Spinal cord (tissue), 10 donors: Measurements from ENCODE around the gene LRP3. TPM values are rescaled to one million over a fixed set of nuclear protein-coding genes. Genes with fewer than 3 reads are reported as not detected.

Experiments
- DNase-seq, 6 donors: peaks; one replicate each; pipeline versions ENCODE4 v3.0.0 to v3.0.0-alpha.2; 2013 to 2015; ENCODE audit warnings: low spot score in 6 of 6, low read depth in 4 of 6
- H3K27ac ChIP-seq: one replicate; pipeline ENCODE4 v1.5.1; 2013; ENCODE audit warnings: low read depth, low read length, control low read depth
- H3K27me3 ChIP-seq: one replicate; pipeline ENCODE4 v1.6.1; 2013; ENCODE audit warnings: low read length; ENCODE audit not compliant: control insufficient read depth, insufficient read depth
- H3K36me3 ChIP-seq: one replicate; pipeline ENCODE4 v1.6.1; 2013; ENCODE audit warnings: low read length; ENCODE audit not compliant: control insufficient read depth, insufficient read depth
- H3K4me1 ChIP-seq: one replicate; pipeline ENCODE4 v1.6.1; 2013; ENCODE audit warnings: low read length; ENCODE audit not compliant: control insufficient read depth, insufficient read depth
- H3K4me3 ChIP-seq: one replicate; pipeline ENCODE4 v1.5.1; 2013; ENCODE audit warnings: low read depth, low read length, control low read depth
- H3K9me3 ChIP-seq: one replicate; pipeline ENCODE4 v1.6.1; 2013; ENCODE audit warnings: low read length; ENCODE audit not compliant: control insufficient read depth, insufficient read depth
- WGBS: methylation state at CpG from one replicate; pipeline ENCODE4 v1.1.5; 2013; ENCODE audit warnings: missing lambda C conversion rate; ENCODE audit not compliant: insufficient coverage; 5-methylcytosine and 5-hydroxymethylcytosine counted together
- polyA plus RNA-seq, 2 donors: library from polyadenylated mRNA; unstranded; fragments of 120-200 nt; gene quantifications; one replicate each; pipeline ENCODE4 v1.2.1, GENCODE V29; 2013; ENCODE audit not compliant: insufficient read length in 2 of 2
- total RNA-seq, 2 donors: library from RNA; depleted of rRNA in 1 of 2; stranded (reverse); fragments of 120-200 nt in 1 of 2; fragments of >200 nt in 1 of 2; gene quantifications; one replicate each; pipeline versions ENCODE4 v1.2.3 to v1.2.4, GENCODE V29; 2013 to 2014
- donor health status: healthy.

Gene LRP3
- total and polyA plus RNA-seq, 4 donors: 35.4 to 130 (median 83.5) TPM

DNA sequence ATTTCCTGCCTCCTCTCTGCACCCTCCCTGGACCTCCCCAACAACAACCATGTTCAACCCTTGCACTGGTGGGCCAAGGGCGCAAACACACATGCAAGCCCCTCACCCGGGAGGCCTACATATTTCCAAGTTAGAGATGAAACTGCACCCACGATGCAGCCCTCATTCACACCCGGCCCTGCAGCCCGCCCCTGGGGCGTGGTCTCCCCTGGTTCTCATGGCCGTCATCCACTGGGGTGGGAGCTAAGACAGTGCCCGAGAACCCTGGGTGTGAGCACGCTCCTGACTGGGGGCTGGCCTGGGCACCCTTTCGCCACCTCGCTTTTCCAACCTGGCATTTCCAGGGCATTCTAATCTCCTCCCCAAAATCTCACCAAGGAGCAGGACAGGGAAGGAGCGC lies 38.5 kb downstream of the LRP3 start:
- H3K4me3 ChIP-seq: no peak overlapping the region
- H3K4me1 ChIP-seq: no peaks in the 10 kb centered on the region
- H3K27ac ChIP-seq: no peak overlapping the region
- WGBS: 63% methylated on average over 12 of the region's 12 CpGs
- DNase-seq: no peak
- peaks cover 11% of the 10 kb centered on the region for H3K9me3 ChIP-seq
- H3K36me3 ChIP-seq: no peaks in the 10 kb centered on the region
- peaks cover 3% of the 10 kb centered on the region for H3K27me3 ChIP-seq

GRCh38 chr19:33233056-33233873 lies 39.1 kb downstream of the LRP3 start:
- H3K9me3 ChIP-seq: peaks cover 9% of the 10 kb centered on the region
- DNase-seq: no peak
- no peaks in the 10 kb centered on the region for H3K36me3 ChIP-seq
- H3K4me1 ChIP-seq: peaks cover 4% of the 10 kb centered on the region
- 96% methylated on average over 9 of the region's 9 CpGs for WGBS
- peaks cover 3% of the 10 kb centered on the region for H3K27me3 ChIP-seq
- no peak overlapping the region for H3K27ac ChIP-seq
- no peak overlapping the region for H3K4me3 ChIP-seq

DNA sequence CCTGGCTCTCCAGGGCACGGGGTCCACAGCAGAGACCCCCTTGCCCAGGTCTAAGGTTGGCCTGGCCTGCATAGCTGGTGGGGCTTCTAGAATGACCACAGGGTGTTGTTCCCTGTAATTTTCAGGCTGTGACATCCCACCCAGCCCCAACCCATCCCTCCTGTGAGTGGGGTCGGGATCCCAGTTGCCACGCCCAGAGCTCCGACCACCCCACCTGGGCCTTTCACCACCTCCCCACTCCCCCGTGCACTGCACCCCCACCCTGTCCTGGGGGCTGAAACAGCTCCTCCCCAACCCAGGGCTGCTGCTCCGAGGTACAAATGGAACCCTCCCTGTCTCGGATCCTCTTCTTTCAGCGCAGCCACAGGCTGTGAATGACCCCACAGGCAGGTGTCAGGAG lies 40.0 kb downstream of the LRP3 start:
- no peaks in the 10 kb centered on the region for H3K27me3 ChIP-seq
- DNase-seq: no peak

DNA sequence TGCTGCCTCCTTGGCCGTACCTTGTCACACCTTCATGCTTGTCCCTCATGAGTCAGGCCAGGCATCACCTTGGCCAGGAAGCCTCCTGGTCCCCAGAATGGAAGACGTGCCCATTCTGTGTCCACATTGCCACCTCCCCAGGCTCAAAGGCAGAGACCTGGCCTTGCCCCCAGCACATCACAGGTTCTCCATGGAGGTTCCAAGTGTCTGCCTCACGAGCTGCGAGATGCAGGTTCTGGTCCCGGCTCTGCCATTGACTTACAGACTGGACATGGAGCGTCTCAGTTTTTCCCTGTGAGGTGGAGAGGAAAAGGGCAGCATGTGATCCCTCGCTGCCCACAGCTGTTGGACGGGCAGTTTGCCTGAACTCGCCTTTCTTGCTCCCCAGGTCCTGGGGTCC lies 40.6 kb downstream of the LRP3 start:
- no peak overlapping the region for H3K4me3 ChIP-seq
- WGBS: 76% methylated on average over 9 of the region's 9 CpGs
- H3K27me3 ChIP-seq: no peaks in the 10 kb centered on the region
- no peak for DNase-seq
- H3K36me3 ChIP-seq: no peaks in the 10 kb centered on the region
- peaks cover 13% of the 10 kb centered on the region for H3K4me1 ChIP-seq
- no peak overlapping the region for H3K27ac ChIP-seq
- no peaks in the 10 kb centered on the region for H3K9me3 ChIP-seq

More for the DNA sequence above, 40.0 kb downstream of the LRP3 start:
- peaks cover 4% of the 10 kb centered on the region for H3K9me3 ChIP-seq
- H3K4me3 ChIP-seq: no peak overlapping the region
- H3K27ac ChIP-seq: no peak overlapping the region
- no peaks in the 10 kb centered on the region for H3K36me3 ChIP-seq
- WGBS: 77% methylated on average over 6 of the region's 8 CpGs
- H3K4me1 ChIP-seq: peaks cover 12% of the 10 kb centered on the region

GRCh38 chr19:33235269-33235995 lies 41.3 kb downstream of the LRP3 start:
- H3K27me3 ChIP-seq: no peaks in the 10 kb centered on the region
- H3K36me3 ChIP-seq: no peaks in the 10 kb centered on the region
- H3K4me3 ChIP-seq: no peak overlapping the region
- H3K4me1 ChIP-seq: peaks cover 13% of the 10 kb centered on the region
- WGBS: 61% methylated on average over 28 of the region's 30 CpGs
- H3K27ac ChIP-seq: no peak overlapping the region
- H3K9me3 ChIP-seq: no peaks in the 10 kb centered on the region
- DNase-seq: peak in 2 of 6 donors; percentile 78 to 89

- WGBS: 95% methylated on average over 19 of the region's 20 CpGs
- no peak for DNase-seq
- H3K9me3 ChIP-seq: no peaks in the 10 kb centered on the region
- no peaks in the 10 kb centered on the region for H3K36me3 ChIP-seq
- H3K27me3 ChIP-seq: no peaks in the 10 kb centered on the region
- H3K4me3 ChIP-seq: no peak overlapping the region
- H3K27ac ChIP-seq: no peak overlapping the region
- H3K4me1 ChIP-seq: peaks cover 13% of the 10 kb centered on the region
These were observed 41.8 kb downstream of the LRP3 start for GRCh38 chr19:33235996-33236350.

DNA sequence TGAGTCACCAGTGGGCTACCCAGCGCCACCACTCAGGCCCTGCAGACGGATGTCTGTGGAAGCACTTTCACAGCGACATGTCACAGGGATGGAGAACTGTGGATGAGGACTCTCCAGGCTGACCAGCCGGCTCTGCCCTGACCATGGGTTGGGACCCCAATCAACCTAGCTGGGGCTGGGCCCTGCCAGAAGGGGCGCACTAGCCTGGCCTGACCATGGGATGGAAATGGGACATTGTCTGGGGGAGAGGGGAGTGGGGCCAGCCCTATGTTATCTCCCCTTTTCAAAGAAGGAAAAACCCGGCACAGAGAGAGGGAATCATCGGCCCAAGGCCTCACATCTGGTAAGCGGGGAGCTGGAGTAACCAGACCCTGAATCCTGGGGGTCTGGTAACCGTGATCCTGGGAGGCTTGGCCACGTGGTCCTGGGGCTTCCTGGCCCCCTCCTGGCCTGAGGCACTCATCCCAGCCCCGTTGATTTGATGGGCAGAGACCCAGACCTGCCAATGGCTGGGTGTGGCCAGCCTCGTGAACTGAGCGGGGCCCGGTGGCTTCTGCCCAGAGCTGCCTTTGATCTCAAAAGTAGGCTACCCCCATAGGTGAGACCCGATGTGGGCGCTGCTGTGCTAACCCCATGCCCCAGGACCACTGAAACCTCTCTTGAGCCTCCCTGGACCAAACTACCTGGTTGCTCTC lies 42.7 kb downstream of the LRP3 start:
- H3K9me3 ChIP-seq: no peaks in the 10 kb centered on the region
- H3K4me1 ChIP-seq: peaks cover 16% of the 10 kb centered on the region
- no peak overlapping the region for H3K27ac ChIP-seq
- no peak overlapping the region for H3K4me3 ChIP-seq
- no peak for DNase-seq
- H3K27me3 ChIP-seq: no peaks in the 10 kb centered on the region
- no peaks in the 10 kb centered on the region for H3K36me3 ChIP-seq
- WGBS: 81% methylated on average over 15 of the region's 16 CpGs

- H3K36me3 ChIP-seq: no peaks in the 10 kb centered on the region
- no peak overlapping the region for H3K27ac ChIP-seq
- H3K4me1 ChIP-seq: peaks cover 18% of the 10 kb centered on the region
- H3K4me3 ChIP-seq: no peak overlapping the region
- DNase-seq: peak in 1 of 6 donors; percentile 91
- H3K9me3 ChIP-seq: no peaks in the 10 kb centered on the region
- H3K27me3 ChIP-seq: no peaks in the 10 kb centered on the region
- WGBS: 76% methylated on average over 8 of the region's 10 CpGs
These were observed 44.5 kb downstream of the LRP3 start for GRCh38 chr19:33238481-33239149.

- no peaks in the 10 kb centered on the region for H3K27me3 ChIP-seq
- DNase-seq: no peak
- H3K4me1 ChIP-seq: peaks cover 18% of the 10 kb centered on the region
- H3K36me3 ChIP-seq: no peaks in the 10 kb centered on the region
- 78% methylated on average over 8 of the region's 10 CpGs for WGBS
- no peak overlapping the region for H3K4me3 ChIP-seq
- no peak overlapping the region for H3K27ac ChIP-seq
- H3K9me3 ChIP-seq: no peaks in the 10 kb centered on the region
These were observed 45.3 kb downstream of the LRP3 start for GRCh38 chr19:33239223-33239975.
